LoVo (cell line): ENCODE data around the gene MRPL14.

Experiments
- DNase-seq: peaks from one replicate; pipeline ENCODE4 v3.0.0-alpha.2; 2016; ENCODE audit warnings: low spot score

Gene MRPL14

DNA sequence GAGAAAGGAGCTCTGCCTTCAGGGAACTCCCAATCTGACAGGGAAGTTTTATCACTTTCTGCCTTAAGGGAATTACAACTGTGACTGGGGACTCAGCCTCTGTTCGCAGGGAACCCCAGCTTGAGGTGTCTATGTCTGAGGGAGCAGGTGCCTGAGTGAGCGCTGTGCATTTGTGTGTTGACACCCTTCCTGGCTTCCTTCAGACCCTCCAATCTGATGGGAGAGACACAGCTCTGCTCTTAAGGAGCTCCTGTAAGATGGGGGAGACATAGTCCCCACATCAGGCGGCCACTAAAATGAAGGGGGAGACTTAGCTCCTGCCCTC, 62.3 kb downstream of the MRPL14 start:
- no peak for DNase-seq

DNA sequence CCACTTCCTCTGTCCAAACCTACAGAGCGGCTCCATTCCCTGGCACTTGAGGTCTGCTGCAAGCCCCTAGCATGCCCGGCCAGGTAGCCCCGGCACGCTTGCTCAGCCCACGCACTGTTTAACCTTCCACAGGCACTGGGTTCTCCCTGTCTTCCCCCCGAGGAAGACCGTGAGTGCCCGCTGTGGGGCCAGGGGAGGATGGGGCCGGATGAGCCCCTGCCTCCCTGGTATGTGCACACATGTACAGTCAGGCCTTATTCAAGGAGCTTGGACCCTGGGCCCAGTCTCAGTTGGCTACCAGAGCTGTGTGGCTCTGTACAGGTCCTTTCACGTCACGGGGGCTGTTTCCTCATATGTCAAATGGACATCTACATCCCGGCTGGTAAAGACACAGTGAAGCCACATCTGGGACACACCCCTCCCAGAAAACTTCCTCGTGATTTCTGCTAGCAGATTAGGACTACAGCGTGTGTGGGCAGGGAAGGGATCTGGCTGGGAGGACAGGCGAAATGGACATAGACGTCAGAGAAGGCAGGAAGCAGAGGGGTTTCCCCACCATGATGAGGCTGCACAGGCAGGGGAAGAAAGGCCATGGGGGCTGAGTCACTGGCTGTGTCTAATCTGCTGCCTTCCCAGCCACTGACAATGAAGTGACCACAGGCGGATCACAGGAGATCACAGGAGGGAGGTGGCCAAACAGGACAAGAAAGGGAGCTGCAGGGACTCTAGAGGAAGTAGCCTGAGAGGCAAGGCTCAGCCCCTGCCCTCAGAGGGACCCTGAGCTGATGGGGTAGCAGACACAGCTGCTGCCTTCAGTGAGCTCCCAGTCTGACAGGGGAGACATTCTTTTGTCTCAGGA, 62.9 kb downstream of the MRPL14 start:
- DNase-seq, result peak; percentile 19

DNA sequence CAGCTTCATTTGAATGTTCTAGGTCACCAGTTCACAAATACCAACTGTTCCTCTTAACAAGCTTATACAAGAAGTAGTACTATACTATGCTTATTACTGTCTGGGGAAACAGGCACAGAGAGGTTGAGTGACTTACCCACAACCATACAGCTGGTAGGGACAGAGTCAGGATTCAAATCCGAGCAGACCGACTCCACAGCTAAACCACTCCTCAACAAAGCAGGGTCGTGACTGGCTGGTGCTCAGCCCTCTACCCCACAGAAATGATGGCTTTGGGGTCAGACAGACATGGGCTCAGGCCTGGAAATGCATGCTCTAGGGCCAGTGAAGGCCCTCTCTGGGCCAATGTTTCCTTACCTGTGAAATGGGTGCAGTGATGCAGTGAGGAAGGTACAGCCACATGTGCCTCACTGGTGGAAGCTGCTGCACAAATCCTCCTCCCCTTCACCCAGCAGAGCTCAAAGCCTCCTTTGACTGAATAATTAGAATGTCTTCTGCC, 63.6 kb downstream of the MRPL14 start:
- DNase-seq, result no peak
